Measurements from ENCODE around the gene TRAPPC3. TPM values are rescaled to one million over a fixed set of nuclear protein-coding genes. Genes with fewer than 3 reads are reported as not detected.

Gene TRAPPC3
- total RNA-seq, 1 experiment from 2014 or later: 52.7 TPM

DNA sequence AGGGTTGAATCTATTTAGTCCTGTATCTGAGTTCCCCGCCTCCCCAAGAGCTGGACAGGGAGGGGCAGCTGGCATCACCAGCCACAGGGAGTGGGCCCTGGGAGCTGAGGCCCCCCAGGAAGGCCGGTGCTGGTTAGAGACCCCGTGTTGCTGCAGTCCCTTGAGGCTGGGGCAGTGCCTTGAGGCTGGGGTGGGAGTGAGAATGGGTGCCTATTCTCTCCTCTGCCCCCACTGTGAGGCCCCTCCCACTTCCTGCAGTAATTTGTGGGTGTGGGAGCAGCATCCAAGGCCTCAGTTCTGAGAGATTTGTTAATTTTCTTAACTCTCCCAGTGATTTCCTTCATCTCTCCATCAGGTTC lies 2.5 kb upstream of the TRAPPC3 start:
- Mint-ChIP-seq H3K9me3 (no peaks in the 10 kb centered on the region; a peak in 1 of 5 replicates), H3K27ac (no peak overlapping the region), H3K4me3 (no peak overlapping the region), H3K27me3 (ENCODE audit: low read depth) (peaks cover 38% of the 10 kb centered on the region), H3K4me1 (peaks cover 30 to 40% of the 10 kb centered on the region in 2 experiments), H3K36me3 (ENCODE audit: insufficient read depth in 1 of 3, low read depth in 3 of 3) (peaks cover 2 to 6% (median 3%) of the 10 kb centered on the region in 3 experiments; a peak in 5 of 7 replicates)
- no peak overlapping the region for H3K14ac ChIP-seq (ENCODE audit: insufficient read depth, low read length)
- no peak overlapping the region for H3T11ph ChIP-seq (ENCODE audit: low read length)
- H3K9me3 ChIP-seq (ENCODE audit: control insufficient read depth, low read depth, low read length): no peaks in the 10 kb centered on the region
- no peak overlapping the region for H3K4me2 ChIP-seq (ENCODE audit: insufficient read depth, insufficient read length, low read length)
- H3K23ac ChIP-seq (ENCODE audit: insufficient read length, low read depth, low read length): no peak overlapping the region
- WGBS (ENCODE audit: extremely low coverage, insufficient read length, low lambda C conversion rate): no CpG with 5 or more reads among the region's 3 CpGs
- no peak overlapping the region for H4K8ac ChIP-seq (replicated peaks; ENCODE audit: insufficient read length, low read depth, low read length)
- H2BK15ac ChIP-seq (ENCODE audit: low read depth, low read length): no peak overlapping the region
- H3K18ac ChIP-seq (ENCODE audit: insufficient read length, low read depth, low read length): no peak overlapping the region
- no peak overlapping the region for H2BK5ac ChIP-seq (ENCODE audit: insufficient read length, low read length)
- H2BK20ac ChIP-seq (ENCODE audit: low read depth, low read length, poor library complexity, severe bottlenecking): no peak overlapping the region
- H4K5ac ChIP-seq (ENCODE audit: insufficient read length, low read depth, low read length): no peak overlapping the region
- H3K56ac ChIP-seq (ENCODE audit: insufficient read length, low read depth, low read length): no peak overlapping the region
- no peaks in the 10 kb centered on the region for H3K79me2 ChIP-seq (ENCODE audit: insufficient read depth, low read length)
- H2AK5ac ChIP-seq (ENCODE audit: insufficient read length, low read length): no peak overlapping the region
- H3K27ac ChIP-seq (ENCODE audit: insufficient read length, low read depth, low read length): no peak overlapping the region
- H3K23me2 ChIP-seq (ENCODE audit: insufficient read length, low read depth, low read length, poor library complexity, severe bottlenecking): peaks cover 14% of the 10 kb centered on the region
- H2AFZ ChIP-seq (ENCODE audit: low read length): no peak overlapping the region
- DNase-seq: no peak
- no peaks in the 10 kb centered on the region; the same call in 1 of the 2 replicates for H3K4me1 ChIP-seq (ENCODE audit: insufficient read depth, low read length)
- no peak overlapping the region for H3K9ac ChIP-seq (ENCODE audit: extremely low read depth, insufficient read length, low read length)
- no peak overlapping the region for H2BK120ac ChIP-seq (ENCODE audit: low read depth, low read length, poor library complexity, severe bottlenecking)
- no peak overlapping the region for H4K91ac ChIP-seq (ENCODE audit: insufficient read length, low read depth, low read length)
- H3K27me3 ChIP-seq (ENCODE audit: insufficient read depth, low read length): peaks cover 24% of the 10 kb centered on the region; the same call in 1 of the 2 replicates
- no peak overlapping the region for H3K4ac ChIP-seq (ENCODE audit: low read depth, low read length)
- no peak for TF ChIP-seq CTCF (conservative IDR thresholded peaks at IDR 0.05)
- no peaks in the 10 kb centered on the region for H4K20me1 ChIP-seq (ENCODE audit: control insufficient read depth, insufficient read depth, insufficient read length)
- no peak overlapping the region for H2BK12ac ChIP-seq (ENCODE audit: insufficient read length, low read depth, low read length)
- H3K79me1 ChIP-seq (ENCODE audit: insufficient read depth, low read depth, low read length, poor library complexity, severe bottlenecking): no peaks in the 10 kb centered on the region
